ENCODE measurements around the gene PPP1R3E. TPM values are rescaled to one million over a fixed set of nuclear protein-coding genes. Genes with fewer than 3 reads are reported as not detected.
"Not testable (repeated sequence)": the region's sequence is repeated elsewhere in the genome, so short reads cannot be mapped to it uniquely, and the experiment has no call there.

The PPP1R3E gene
- total RNA-seq: 26.3 and 26.5 TPM in 2 replicates

GRCh38 chr14:23302290-23303225 is at the start of gene PPP1R3E:
TSS of gene PPP1R3E (minus strand) at chr14:23302859. CDS start at chr14:23302576, 283 bp downstream.
- intact Hi-C loops (cut with micrococcal nuclease): loop anchor here (5.0 to 10.0 kb wide), 2 partner anchors 298 to 535 kb away; partner anchors contain the start of gene OXA1L

- intact Hi-C loops (cut with micrococcal nuclease): no loop called here
These were observed 49.2 kb upstream of the PPP1R3E start for GRCh38 chr14:23351681-23352505.

GRCh38 chr14:23349156-23349845 is 46.6 kb upstream of the PPP1R3E start:
- intact Hi-C loops (cut with micrococcal nuclease): no loop called here

GRCh38 chr14:23348297-23348655 is 45.6 kb upstream of the PPP1R3E start:
- intact Hi-C loops (cut with micrococcal nuclease): no loop called here

GRCh38 chr14:23347406-23348296 is 45.0 kb upstream of the PPP1R3E start:
- intact Hi-C loops (cut with micrococcal nuclease): no loop called here

- intact Hi-C loops (cut with micrococcal nuclease): no loop called here
These were observed 44.2 kb upstream of the PPP1R3E start for GRCh38 chr14:23346693-23347405.

GRCh38 chr14:23345987-23346692 is 43.5 kb upstream of the PPP1R3E start:
- intact Hi-C loops (cut with micrococcal nuclease): no loop called here

GRCh38 chr14:23344481-23344880 is 41.8 kb upstream of the PPP1R3E start:
- intact Hi-C loops (cut with micrococcal nuclease): no loop called here

- intact Hi-C loops (cut with micrococcal nuclease): no loop called here
These were observed 37.0 kb upstream of the PPP1R3E start for GRCh38 chr14:23339506-23340268.

GRCh38 chr14:23335623-23336022 is 33.0 kb upstream of the PPP1R3E start:
- intact Hi-C loops (cut with micrococcal nuclease): no loop called here

GRCh38 chr14:23327947-23328744 is 25.5 kb upstream of the PPP1R3E start:
- intact Hi-C loops (cut with micrococcal nuclease): loop anchor here (1.0 kb wide), 1 partner anchor 52 kb away; no protein-coding TSS in a partner anchor

- intact Hi-C loops (cut with micrococcal nuclease): no loop called here
These were observed 24.1 kb upstream of the PPP1R3E start for GRCh38 chr14:23326491-23327332.

GRCh38 chr14:23325746-23326145 is 23.1 kb upstream of the PPP1R3E start:
- intact Hi-C loops (cut with micrococcal nuclease): not testable (repeated sequence)

GRCh38 chr14:23324993-23325392 is 22.3 kb upstream of the PPP1R3E start:
- intact Hi-C loops (cut with micrococcal nuclease): loop anchor here (5.0 kb wide), 1 partner anchor 242 kb away; the partner anchor contains the start of gene AP1G2

- intact Hi-C loops (cut with micrococcal nuclease): loop anchor here (5.0 kb wide), 1 partner anchor 243 kb away; the partner anchor contains the start of gene AP1G2
These were observed 21.8 kb upstream of the PPP1R3E start for GRCh38 chr14:23324455-23324846.

- intact Hi-C loops (cut with micrococcal nuclease): loop anchor here (5.0 kb wide), 1 partner anchor 243 kb away; the partner anchor contains the start of gene AP1G2
These were observed 21.3 kb upstream of the PPP1R3E start for GRCh38 chr14:23323838-23324454.

Data from T-helper 2 cell treated with Interferon-gamma antibody and Interleukin-4, amounts not matched to agents 100 ng/mL and 5 ng/mL, for 36 hours (primary cell).